ENCODE measurements around the gene HRAS. TPM values are rescaled to one million over a fixed set of nuclear protein-coding genes. Genes with fewer than 3 reads are reported as not detected.

The HRAS gene
- total and polyA plus RNA-seq, 10 of the 15 experiments (the other 5 are each of a cell fraction or from before 2014, with no cell fraction given), result 2.8 to 72.4 (median 31.7) TPM

GRCh38 chr11:559020-559620 lies 23.7 kb upstream of the HRAS start (continued):
- TF ChIP-seq CUX1 (IDR thresholded peaks at IDR 0.05; ENCODE audit: insufficient replicate concordance, low read depth, low read length), result no peak
- 0 out of 6 replicates have a peak, but pooled peaks of 1 of the 3 experiments have one; percentile 10 for TF ChIP-seq CTCF (IDR thresholded peaks at IDR 0.05 in 2 of 3, conservative IDR thresholded peaks at IDR 0.05 in 1 of 3; ENCODE audit: control insufficient read depth in 2 of 3, extremely low read depth in 1 of 3, insufficient read depth in 1 of 3, low read depth in 3 of 3, low read length in 3 of 3)
- TF ChIP-seq HCFC1 (IDR thresholded peaks at IDR 0.05; ENCODE audit: low read length), result no peak
- TF ChIP-seq SMARCA5 (IDR thresholded peaks at IDR 0.05), result no peak
- no peak for TF ChIP-seq PRDM15 (CRISPR knock-in tag; IDR thresholded peaks at IDR 0.05)
